Effector memory CD8-positive, alpha-beta T cell (primary cell): ENCODE results near the gene ZNF273.

Source experiments
- ATAC-seq: fragments of 150-1000 bp; cut with Tn5 transposase; replicated peaks from 2 replicates; pipeline ENCODE4 v1.10.0; 2021; ENCODE audit warnings: mild to moderate bottlenecking, moderate library complexity
- DNase-seq, 3 experiments: peaks; one replicate each; pipeline ENCODE4 v3.0.0; 2021
- H3K27ac Mint-ChIP-seq, 2 donors: one replicate each; pipeline ENCODE4 v1.8.0; 2022; ENCODE audit warnings: mild to moderate bottlenecking in 2 of 2, mixed read lengths in 2 of 2, moderate library complexity in 2 of 2
- H3K27me3 Mint-ChIP-seq, 2 donors: one replicate each; pipeline ENCODE4 v1.8.0; 2022; ENCODE audit warnings: mixed read lengths in 2 of 2
- H3K36me3 Mint-ChIP-seq: one replicate; pipeline ENCODE4 v1.8.0; 2022; ENCODE audit warnings: mild to moderate bottlenecking, moderate library complexity, mixed read lengths; ENCODE audit not compliant: insufficient read depth
- H3K4me1 Mint-ChIP-seq, 2 donors: one replicate each; pipeline ENCODE4 v1.8.0; 2022; ENCODE audit warnings: low read depth in 2 of 2, mixed read lengths in 2 of 2
- H3K4me3 Mint-ChIP-seq, 2 donors: one replicate each; pipeline ENCODE4 v1.8.0; 2022; ENCODE audit warnings: mild to moderate bottlenecking in 2 of 2, mixed read lengths in 2 of 2, moderate library complexity in 2 of 2
- H3K9me3 Mint-ChIP-seq, 2 donors: one replicate each; pipeline ENCODE4 v1.8.0; 2022; ENCODE audit warnings: mixed read lengths in 2 of 2

Gene ZNF273

GRCh38 chr7:64879800-64880199 lies 23.3 kb upstream of the ZNF273 start:
- peaks cover 53 to 99% of the 10 kb centered on the region in 2 donors for H3K27me3 Mint-ChIP-seq
- H3K27ac Mint-ChIP-seq = no peak overlapping the region
- DNase-seq (peak in 1 of 3 experiments; percentile 0), ATAC-seq (no peak)
- H3K9me3 Mint-ChIP-seq = no peaks in the 10 kb centered on the region
- peaks cover 6 to 17% of the 10 kb centered on the region in 2 donors for H3K4me1 Mint-ChIP-seq
- no peak overlapping the region for H3K4me3 Mint-ChIP-seq
- peaks cover 9% of the 10 kb centered on the region for H3K36me3 Mint-ChIP-seq

DNA sequence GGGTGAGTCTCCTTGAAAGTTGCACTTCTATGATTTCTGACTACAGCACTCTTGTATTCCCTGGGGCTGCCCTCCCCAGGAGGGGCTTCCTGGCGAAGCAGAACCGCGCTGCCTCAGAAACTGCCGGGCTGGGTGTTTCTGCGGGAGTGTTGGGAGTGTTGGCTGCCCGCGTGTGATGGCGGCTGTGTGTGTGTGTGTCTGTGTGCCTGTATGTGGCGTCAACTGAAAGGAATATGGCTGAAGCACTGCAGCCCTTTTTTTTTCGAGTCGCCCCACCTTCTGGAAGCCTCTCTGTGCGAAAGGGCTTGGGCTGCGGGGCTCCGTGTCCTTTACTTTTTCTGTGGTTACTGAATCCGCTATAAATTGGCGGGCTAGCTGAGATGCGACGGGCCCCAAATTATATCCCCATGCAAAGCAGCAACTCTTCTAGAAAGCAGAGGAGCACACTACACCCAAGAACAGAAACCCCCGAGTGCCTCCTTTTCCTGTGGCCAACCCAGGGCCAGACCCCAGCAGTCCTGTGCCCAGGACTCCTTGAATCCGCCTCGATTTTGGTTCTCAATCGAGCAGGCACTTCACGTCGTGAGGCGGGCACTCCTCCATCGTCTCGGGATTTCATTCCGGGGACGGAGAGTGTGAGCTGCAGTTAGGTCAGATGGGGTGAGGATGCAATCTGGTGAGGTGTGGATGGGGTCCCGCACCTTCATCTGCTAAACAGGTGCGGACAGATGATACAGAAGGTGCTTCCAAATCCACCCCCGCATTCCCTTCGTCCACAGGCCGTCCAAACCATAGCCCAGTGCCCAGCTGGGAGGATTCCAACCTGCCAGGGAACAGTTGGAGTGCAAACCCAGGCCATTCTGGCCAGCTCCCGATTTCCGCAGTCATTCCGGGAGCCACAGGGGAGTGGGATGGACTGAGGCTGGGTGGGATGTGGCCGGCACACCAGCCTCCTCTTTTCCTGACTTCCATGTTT lies 22.5 kb upstream of the ZNF273 start:
- ATAC-seq (no peak), DNase-seq (no peak)
- no peak overlapping the region for H3K4me3 Mint-ChIP-seq
- peaks cover 9% of the 10 kb centered on the region for H3K36me3 Mint-ChIP-seq
- no peaks in the 10 kb centered on the region for H3K9me3 Mint-ChIP-seq
- peaks cover 61 to 99% of the 10 kb centered on the region in 2 donors for H3K27me3 Mint-ChIP-seq
- H3K27ac Mint-ChIP-seq = no peak overlapping the region
- peaks cover 6 to 17% of the 10 kb centered on the region in 2 donors for H3K4me1 Mint-ChIP-seq

- no peak for ATAC-seq
- peaks cover 6 to 17% of the 10 kb centered on the region in 2 donors for H3K4me1 Mint-ChIP-seq
- peaks cover 9% of the 10 kb centered on the region for H3K36me3 Mint-ChIP-seq
- peak overlapping the region in 1 of 2 donors; percentile 76 for H3K4me3 Mint-ChIP-seq
- no peak overlapping the region for H3K27ac Mint-ChIP-seq
- peaks cover 69 to 99% of the 10 kb centered on the region in 2 donors for H3K27me3 Mint-ChIP-seq
- DNase-seq = no peak
- no peaks in the 10 kb centered on the region for H3K9me3 Mint-ChIP-seq
Measured at GRCh38 chr7:64881461-64882287, 21.4 kb upstream of the ZNF273 start.

GRCh38 chr7:64882341-64883112 lies 20.5 kb upstream of the ZNF273 start:
- peaks cover 6% of the 10 kb centered on the region for H3K36me3 Mint-ChIP-seq
- no peaks in the 10 kb centered on the region for H3K9me3 Mint-ChIP-seq
- peak; percentile 31 for ATAC-seq
- peaks cover 62 to 99% of the 10 kb centered on the region in 2 donors for H3K27me3 Mint-ChIP-seq
- no peak overlapping the region for H3K27ac Mint-ChIP-seq
- DNase-seq = no peak
- H3K4me3 Mint-ChIP-seq = peak overlapping the region; percentile 43 to 76
- peaks cover 6 to 12% of the 10 kb centered on the region in 2 donors for H3K4me1 Mint-ChIP-seq

DNA sequence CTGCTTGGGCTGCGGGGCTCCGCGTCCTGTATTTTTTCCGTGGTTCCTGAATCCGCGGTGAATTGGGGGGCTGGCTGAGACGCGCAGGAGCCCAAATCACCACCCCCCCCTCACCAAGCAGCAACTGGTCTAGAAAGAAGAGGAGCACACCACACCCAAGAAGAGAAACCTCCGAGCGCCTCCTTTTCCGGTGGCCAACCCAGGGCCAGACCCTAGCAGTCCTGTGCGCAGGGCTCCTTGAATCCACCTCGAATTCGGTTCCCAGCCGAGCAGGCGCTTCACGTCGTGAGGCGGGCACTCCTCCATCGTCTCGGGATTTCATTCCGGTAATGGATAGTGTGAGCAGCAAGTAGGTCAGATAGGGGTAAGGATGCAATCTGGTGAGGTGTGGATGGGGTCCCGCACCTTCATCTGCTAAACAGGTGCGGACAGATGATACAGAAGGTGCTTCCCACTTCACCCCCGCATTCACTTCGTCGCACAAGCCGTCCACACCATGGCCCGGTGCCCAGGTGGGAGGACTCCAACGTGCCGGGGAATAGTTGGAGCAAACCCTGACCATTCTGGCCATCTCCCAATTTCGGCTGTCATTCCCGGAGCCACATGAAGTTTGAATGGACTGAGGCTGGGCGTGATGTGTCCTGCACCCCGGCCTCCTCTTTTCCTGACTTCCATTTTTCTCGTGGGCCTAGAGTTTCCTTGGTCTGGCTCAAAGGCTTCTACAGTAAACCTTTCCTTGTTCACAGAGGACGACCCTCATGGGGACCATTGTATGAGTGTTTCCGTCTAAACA lies 19.8 kb upstream of the ZNF273 start:
- Mint-ChIP-seq H3K27ac (no peak overlapping the region), H3K9me3 (no peaks in the 10 kb centered on the region), H3K4me3 (peak overlapping the region; percentile 43 to 76), H3K27me3 (peaks cover 61 to 100% of the 10 kb centered on the region in 2 donors), H3K4me1 (peaks cover 5 to 13% of the 10 kb centered on the region in 2 donors), H3K36me3 (peaks cover 2% of the 10 kb centered on the region)
- DNase-seq (no peak), ATAC-seq (no peak)

DNA sequence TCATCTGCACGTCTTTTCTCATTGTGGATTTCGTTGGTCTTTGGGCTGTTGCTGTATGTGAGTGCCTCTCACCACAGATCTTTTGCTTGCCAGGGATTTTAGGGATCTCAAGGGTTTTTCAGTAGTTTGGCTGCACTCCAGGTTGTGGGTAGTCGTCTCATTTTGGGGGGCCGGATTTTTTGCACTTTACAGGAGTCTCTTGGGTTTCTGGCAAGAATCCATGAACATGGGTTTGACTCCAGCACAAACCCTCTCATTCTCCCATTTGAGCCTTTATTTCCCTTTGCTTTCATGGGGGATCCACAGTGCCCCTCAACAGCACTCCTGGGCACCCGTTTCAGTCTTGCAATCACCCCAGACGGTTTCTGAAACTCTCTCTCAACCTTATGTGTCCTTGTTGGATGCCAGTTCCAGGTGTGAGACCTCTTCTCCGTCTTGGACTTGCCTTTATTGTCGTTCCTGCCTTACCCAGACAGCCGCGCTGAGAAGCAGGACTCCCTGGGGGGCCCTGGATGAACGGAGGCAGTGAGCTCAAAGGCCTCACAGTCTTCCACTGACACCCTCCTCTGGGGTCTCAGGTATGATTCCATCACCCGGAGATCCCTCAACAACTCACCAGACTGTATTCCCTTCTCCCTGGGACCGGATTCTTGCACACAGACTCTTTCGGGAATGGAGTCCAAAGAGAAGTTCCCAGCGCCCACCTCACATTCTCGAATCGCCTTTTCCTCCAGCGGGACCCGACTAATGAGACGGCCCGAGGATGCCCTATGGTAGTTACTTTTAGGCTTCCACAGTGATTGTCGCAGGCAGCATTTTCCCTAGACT lies 18.8 kb upstream of the ZNF273 start:
- ATAC-seq (no peak), DNase-seq (no peak)
- H3K9me3 Mint-ChIP-seq = no peaks in the 10 kb centered on the region
- H3K27me3 Mint-ChIP-seq = peaks cover 60 to 97% of the 10 kb centered on the region in 2 donors
- H3K4me1 Mint-ChIP-seq = peaks cover 11 to 16% of the 10 kb centered on the region in 2 donors
- H3K36me3 Mint-ChIP-seq = peaks cover 2% of the 10 kb centered on the region
- no peak overlapping the region for H3K27ac Mint-ChIP-seq
- no peak overlapping the region for H3K4me3 Mint-ChIP-seq

DNA sequence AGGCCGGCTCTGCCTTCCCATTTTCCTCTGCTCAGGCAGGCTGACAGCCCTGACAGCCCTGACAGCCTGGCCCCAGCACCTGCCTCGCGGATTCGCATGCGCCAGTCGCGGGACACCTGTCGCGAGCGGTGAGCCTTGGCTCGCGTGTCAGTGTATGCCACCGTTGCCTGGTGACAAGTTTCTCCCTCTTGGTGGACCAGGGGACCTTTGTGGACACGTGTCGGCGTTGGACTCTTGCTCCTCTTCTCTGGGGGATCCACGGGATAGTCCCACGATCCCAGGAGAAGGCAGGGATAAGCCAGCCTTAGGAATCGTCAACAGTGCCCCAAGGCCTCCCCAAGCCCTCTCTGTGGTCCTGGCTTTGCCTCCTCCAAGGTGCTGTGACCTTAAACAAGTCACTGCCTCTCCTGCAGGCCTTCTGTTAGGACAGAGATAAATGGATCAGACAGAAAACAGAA lies 18.1 kb upstream of the ZNF273 start:
- ATAC-seq = no peak
- Mint-ChIP-seq H3K9me3 (no peaks in the 10 kb centered on the region), H3K36me3 (peaks cover 2% of the 10 kb centered on the region), H3K27me3 (peaks cover 60 to 96% of the 10 kb centered on the region in 2 donors), H3K4me3 (no peak overlapping the region), H3K4me1 (peaks cover 11 to 16% of the 10 kb centered on the region in 2 donors), H3K27ac (no peak overlapping the region)
- no peak for DNase-seq

DNA sequence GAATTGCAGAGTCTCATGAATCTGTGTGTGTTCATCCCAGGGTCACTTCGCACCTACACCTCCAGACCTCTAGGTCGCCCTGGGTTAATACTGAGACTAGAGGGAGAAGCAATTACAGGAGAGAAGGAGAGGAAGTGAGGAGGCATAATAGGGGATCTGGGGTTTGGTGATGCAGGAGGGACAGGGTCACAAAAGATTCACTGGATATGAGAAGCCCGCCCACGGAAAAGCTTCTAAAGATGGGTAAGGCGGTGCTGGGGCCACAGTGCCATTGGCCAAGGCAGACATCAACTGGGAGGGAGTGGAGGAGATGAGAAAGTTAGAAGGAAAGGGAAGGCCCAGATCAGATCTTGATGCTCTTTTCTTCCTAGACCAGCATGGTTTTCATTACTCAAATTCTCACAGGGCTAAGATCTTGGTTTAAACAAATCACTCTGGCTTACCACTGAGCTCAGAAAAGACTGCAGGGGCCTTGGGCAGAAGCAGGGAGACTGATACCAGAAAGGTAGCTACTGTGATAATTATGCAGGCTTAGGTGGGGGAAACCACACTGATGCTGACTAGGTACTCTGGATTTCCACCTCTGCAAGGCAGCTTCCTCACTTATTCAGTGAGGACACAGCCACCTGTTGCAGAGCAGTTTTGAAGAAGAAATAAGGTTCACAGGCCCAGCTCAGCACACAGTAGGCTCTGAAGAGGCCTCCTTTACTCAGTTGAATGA lies 17.4 kb upstream of the ZNF273 start:
- ATAC-seq (no peak), DNase-seq (no peak)
- Mint-ChIP-seq H3K4me1 (peaks cover 11 to 16% of the 10 kb centered on the region in 2 donors), H3K36me3 (peaks cover 2% of the 10 kb centered on the region), H3K27ac (no peak overlapping the region), H3K27me3 (peaks cover 60 to 96% of the 10 kb centered on the region in 2 donors), H3K9me3 (no peaks in the 10 kb centered on the region), H3K4me3 (no peak overlapping the region)

DNA sequence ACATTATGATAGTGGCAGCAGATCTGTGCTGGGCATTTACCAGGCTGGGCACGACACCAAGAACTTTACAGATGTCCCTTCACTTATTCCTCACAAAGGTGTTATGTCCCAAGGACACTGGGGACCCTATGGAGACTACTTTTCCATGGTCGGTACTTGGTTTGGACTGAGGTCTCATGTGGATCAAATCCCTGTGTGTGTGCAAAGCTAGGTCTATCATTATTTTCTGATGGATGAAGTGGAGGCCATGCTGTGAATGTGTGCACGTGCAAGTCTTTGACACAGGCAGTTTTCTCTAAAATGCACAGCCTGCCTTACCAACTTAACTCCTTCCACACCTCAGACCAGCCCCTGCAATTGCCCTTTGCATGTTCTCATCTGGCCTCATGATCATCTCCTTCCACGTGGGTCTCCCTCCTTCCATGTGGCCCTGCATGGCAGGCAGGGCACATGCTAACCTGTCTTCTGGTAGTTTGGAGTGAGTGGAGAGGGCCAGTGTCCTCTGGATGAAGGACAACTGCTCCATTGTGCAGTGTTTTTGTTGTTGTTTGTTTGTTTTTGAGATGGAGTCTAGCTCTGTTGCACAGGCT lies 16.0 kb upstream of the ZNF273 start:
- peaks cover 11 to 16% of the 10 kb centered on the region in 2 donors for H3K4me1 Mint-ChIP-seq
- DNase-seq (no peak), ATAC-seq (no peak)
- H3K9me3 Mint-ChIP-seq = no peaks in the 10 kb centered on the region
- no peak overlapping the region for H3K27ac Mint-ChIP-seq
- H3K4me3 Mint-ChIP-seq = no peak overlapping the region
- H3K36me3 Mint-ChIP-seq = peaks cover 2% of the 10 kb centered on the region
- H3K27me3 Mint-ChIP-seq = peaks cover 58 to 88% of the 10 kb centered on the region in 2 donors

DNA sequence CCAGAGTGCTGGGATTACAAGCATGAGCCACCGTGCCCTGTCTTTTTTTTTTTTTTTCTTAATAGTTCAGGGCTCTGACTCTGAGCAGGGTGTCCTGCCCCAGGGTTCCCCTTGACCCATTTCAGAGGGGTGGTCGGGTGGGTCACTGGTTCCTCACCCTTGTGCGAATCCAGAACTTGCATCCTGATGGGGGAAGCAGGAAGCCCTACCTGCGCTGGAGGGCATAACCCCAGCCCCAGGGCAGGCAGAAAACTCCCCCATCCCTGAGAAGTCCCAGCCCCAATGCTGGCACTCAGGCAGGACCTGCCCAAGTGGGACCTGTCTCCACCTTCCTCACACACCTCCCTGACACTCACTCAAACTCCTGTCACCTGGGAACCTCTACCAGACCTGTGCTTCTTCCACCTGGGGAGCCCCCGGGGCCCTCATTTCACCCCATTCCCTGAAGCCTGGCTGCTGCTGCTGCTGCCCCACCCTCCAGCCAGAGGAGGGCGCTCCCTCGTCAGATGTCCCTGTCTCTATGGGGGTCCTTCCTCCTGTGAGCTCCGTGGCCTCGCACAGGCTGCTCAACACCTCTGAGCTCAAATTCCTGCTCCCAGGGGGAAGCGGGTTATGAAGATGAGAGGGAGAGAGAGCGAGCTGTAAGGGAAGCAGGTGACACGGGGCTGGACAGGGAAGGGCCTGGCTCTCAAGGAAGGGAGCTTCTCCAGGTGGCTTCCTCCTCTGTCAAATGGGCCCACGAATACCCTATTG lies 15.1 kb upstream of the ZNF273 start:
- H3K36me3 Mint-ChIP-seq = no peaks in the 10 kb centered on the region
- ATAC-seq (peak; percentile 81), DNase-seq (peak; percentile 35 to 47 (median 40))
- peaks cover 57 to 81% of the 10 kb centered on the region in 2 donors for H3K27me3 Mint-ChIP-seq
- H3K4me3 Mint-ChIP-seq = peak overlapping the region; percentile 85 to 90
- peak overlapping the region; percentile 31 to 89 for H3K27ac Mint-ChIP-seq
- H3K9me3 Mint-ChIP-seq = no peaks in the 10 kb centered on the region
- H3K4me1 Mint-ChIP-seq = peaks cover 9 to 11% of the 10 kb centered on the region in 2 donors
